Measurements from ENCODE around the gene CNGA4.
"Not testable (repeated sequence)": the region's sequence is repeated elsewhere in the genome, so short reads cannot be mapped to it uniquely, and the experiment has no call there.

CNGA4 gene

GRCh38 chr11:6219359-6219758 is 19.5 kb upstream of the CNGA4 start:
- intact Hi-C loops (cut with DNase I), result no loop called here
- DNase-seq, result peak in 11 of 42 donors; percentile 25 to 63 (median 34)

- intact Hi-C loops (cut with DNase I), result no loop called here
- peak in 1 of 42 donors; percentile 29 for DNase-seq
These were observed 15.0 kb upstream of the CNGA4 start for GRCh38 chr11:6223854-6224253.

- intact Hi-C loops (cut with DNase I), result no loop called here
- peak in 1 of 42 donors; percentile 25 for DNase-seq
These were observed 14.5 kb upstream of the CNGA4 start for GRCh38 chr11:6224421-6224820.

- DNase-seq, result no peak
- intact Hi-C loops (cut with DNase I), result no loop called here
These were observed 13.9 kb upstream of the CNGA4 start for GRCh38 chr11:6225024-6225423.

GRCh38 chr11:6225896-6226295 is 13.0 kb upstream of the CNGA4 start:
- intact Hi-C loops (cut with DNase I), result no loop called here
- DNase-seq, result peak in 1 of 42 donors; percentile 33

- peak in 1 of 42 donors; percentile 12 for DNase-seq
- intact Hi-C loops (cut with DNase I), result no loop called here
These were observed 10.4 kb upstream of the CNGA4 start for GRCh38 chr11:6228520-6228919.

- intact Hi-C loops (cut with DNase I), result no loop called here
- DNase-seq, result peak in 1 of 42 donors; percentile 12
These were observed 9.0 kb upstream of the CNGA4 start for GRCh38 chr11:6229911-6230310.

- DNase-seq, result no peak
- intact Hi-C loops (cut with DNase I), result no loop called here
These were observed 6.0 kb upstream of the CNGA4 start for GRCh38 chr11:6232899-6233298.

- intact Hi-C loops (cut with DNase I), result no loop called here
- peak in 3 of 42 donors; percentile 12 to 35 (median 24) for DNase-seq
These were observed 4.9 kb upstream of the CNGA4 start for GRCh38 chr11:6233984-6234386.

GRCh38 chr11:6234387-6235107 is 4.3 kb upstream of the CNGA4 start, which contains the start of gene FHIP1B:
TSS of gene FHIP1B (minus strand) at chr11:6234636. CDS start at chr11:6224516, 10,120 bp downstream.
- intact Hi-C loops (cut with DNase I), result no loop called here
- peak; percentile 97 to 100 (median 100) for DNase-seq

GRCh38 chr11:6237266-6237665 is 1.6 kb upstream of the CNGA4 start:
- intact Hi-C loops (cut with DNase I), result no loop called here
- no peak for DNase-seq

- intact Hi-C loops (cut with DNase I), result no loop called here
- DNase-seq, result no peak
These were observed 1.1 kb upstream of the CNGA4 start for GRCh38 chr11:6237761-6238302.

- intact Hi-C loops (cut with DNase I), result no loop called here
- no peak for DNase-seq
These were observed 1.2 kb downstream of the CNGA4 start for GRCh38 chr11:6240139-6240538.

- DNase-seq, result no peak
- intact Hi-C loops (cut with DNase I), result no loop called here
These were observed 1.9 kb downstream of the CNGA4 start for GRCh38 chr11:6240781-6241180.

GRCh38 chr11:6241316-6241715 is 2.4 kb downstream of the CNGA4 start:
- DNase-seq, result no peak
- intact Hi-C loops (cut with DNase I), result no loop called here

GRCh38 chr11:6245536-6245935 is 6.6 kb downstream of the CNGA4 start:
- no peak for DNase-seq
- intact Hi-C loops (cut with DNase I), result no loop called here

- DNase-seq, result no peak
- intact Hi-C loops (cut with DNase I), result no loop called here
These were observed 9.4 kb downstream of the CNGA4 start for GRCh38 chr11:6248248-6248647.

GRCh38 chr11:6248897-6249296 is 10.0 kb downstream of the CNGA4 start:
- intact Hi-C loops (cut with DNase I), result not testable (repeated sequence)

GRCh38 chr11:6249770-6250555 is 11.1 kb downstream of the CNGA4 start:
- intact Hi-C loops (cut with DNase I), result loop anchor here (10.0 kb wide), 1 partner anchor 105 kb away; no protein-coding TSS in a partner anchor
- DNase-seq, result peak in 3 of 42 donors; percentile 21 to 50 (median 32)

More at GRCh38 chr11:6248897-6249296, 10.0 kb downstream of the CNGA4 start:
- not testable (repeated sequence) for DNase-seq
